ENCODE measurements around the gene ASB15.

DNA sequence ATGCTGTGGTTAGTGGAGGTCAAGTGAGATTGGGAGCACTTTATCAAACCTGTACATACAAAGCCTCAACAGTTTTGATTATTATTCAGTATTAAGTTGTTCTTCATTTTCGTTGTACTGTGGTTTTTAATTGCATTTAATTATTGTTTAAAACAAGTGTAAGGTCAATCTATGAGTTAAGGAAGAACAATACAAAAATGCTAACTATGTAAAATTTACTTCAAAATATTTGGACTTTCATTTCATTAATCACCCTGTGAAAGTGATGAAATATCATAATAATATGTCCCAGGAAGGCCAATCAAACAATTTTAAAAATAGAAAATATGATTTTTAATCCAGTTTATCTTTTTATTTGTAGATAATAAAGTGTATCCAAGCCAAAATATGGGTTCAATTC lies 30.4 kb upstream of the ASB15 start:
- TF ChIP-seq, protein P1, sequence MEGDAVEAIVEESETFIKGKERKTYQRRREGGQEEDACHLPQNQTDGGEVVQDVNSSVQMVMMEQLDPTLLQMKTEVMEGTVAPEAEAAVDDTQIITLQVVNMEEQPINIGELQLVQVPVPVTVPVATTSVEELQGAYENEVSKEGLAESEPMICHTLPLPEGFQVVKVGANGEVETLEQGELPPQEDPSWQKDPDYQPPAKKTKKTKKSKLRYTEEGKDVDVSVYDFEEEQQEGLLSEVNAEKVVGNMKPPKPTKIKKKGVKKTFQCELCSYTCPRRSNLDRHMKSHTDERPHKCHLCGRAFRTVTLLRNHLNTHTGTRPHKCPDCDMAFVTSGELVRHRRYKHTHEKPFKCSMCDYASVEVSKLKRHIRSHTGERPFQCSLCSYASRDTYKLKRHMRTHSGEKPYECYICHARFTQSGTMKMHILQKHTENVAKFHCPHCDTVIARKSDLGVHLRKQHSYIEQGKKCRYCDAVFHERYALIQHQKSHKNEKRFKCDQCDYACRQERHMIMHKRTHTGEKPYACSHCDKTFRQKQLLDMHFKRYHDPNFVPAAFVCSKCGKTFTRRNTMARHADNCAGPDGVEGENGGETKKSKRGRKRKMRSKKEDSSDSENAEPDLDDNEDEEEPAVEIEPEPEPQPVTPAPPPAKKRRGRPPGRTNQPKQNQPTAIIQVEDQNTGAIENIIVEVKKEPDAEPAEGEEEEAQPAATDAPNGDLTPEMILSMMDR (IDR thresholded peaks at IDR 0.05): no peak
- TF ChIP-seq POLR2A (IDR thresholded peaks at IDR 0.05): no peak

All from esophagus squamous epithelium (tissue), 4 donors.